Karpas-422 (cell line): ENCODE results near the gene MYOCD. TPM values are rescaled to one million over a fixed set of nuclear protein-coding genes. Genes with fewer than 3 reads are reported as not detected.

ENCODE experiments used
- DNase-seq: peaks from one replicate; pipeline ENCODE4 v3.0.0-alpha.2; 2015
- H2AFZ ChIP-seq: fragments of 200-600 bp; sonication (generic); 2 replicates; pipeline ENCODE4 v1.6.1; 2014; ENCODE audit warnings: antibody characterized with exemption, low read length, mixed read lengths
- H3K27ac ChIP-seq: fragments of 200-600 bp; sonication (generic); 2 replicates; pipeline ENCODE4 v1.5.1; 2014; ENCODE audit warnings: mild to moderate bottlenecking, low read length, moderate library complexity
- H3K27me3 ChIP-seq: fragments of 200-600 bp; sonication (generic); 2 replicates; pipeline ENCODE4 v1.6.1; 2014; ENCODE audit warnings: low read length, mixed read lengths
- H3K36me3 ChIP-seq: fragments of 200-600 bp; sonication (generic); 2 replicates; pipeline ENCODE4 v1.6.1; 2014; ENCODE audit warnings: low read length, mixed read lengths; ENCODE audit not compliant: insufficient read depth
- H3K4me1 ChIP-seq: fragments of 200-600 bp; sonication (generic); 2 replicates; pipeline ENCODE4 v1.6.1; 2014; ENCODE audit warnings: mild to moderate bottlenecking, low read length, mixed read lengths
- H3K4me2 ChIP-seq: fragments of 200-600 bp; sonication (generic); 2 replicates; pipeline ENCODE4 v1.6.1; 2014; ENCODE audit warnings: low read length, low read depth, mild to moderate bottlenecking; ENCODE audit not compliant: poor library complexity, severe bottlenecking
- H3K4me3 ChIP-seq: fragments of 200-600 bp; sonication (generic); 2 replicates; pipeline ENCODE4 v1.5.1; 2014; ENCODE audit warnings: mild to moderate bottlenecking, antibody characterized with exemption, low read length, mixed read lengths
- H3K79me2 ChIP-seq: fragments of 200-600 bp; sonication (generic); 2 replicates; pipeline ENCODE4 v1.6.1; 2014; ENCODE audit warnings: mild to moderate bottlenecking, low read length, mixed read lengths
- H3K9ac ChIP-seq: fragments of 200-600 bp; sonication (generic); 2 replicates; pipeline ENCODE4 v1.6.0; 2014; ENCODE audit warnings: low read length
- H3K9me2 ChIP-seq: fragments of 200-600 bp; sonication (generic), shearing (Covaris generic); replicated peaks from 2 replicates; pipeline ENCODE4 v1.6.0; 2014; ENCODE audit warnings: mild to moderate bottlenecking, low read length, moderate library complexity; ENCODE audit not compliant: insufficient read depth
- H3K9me3 ChIP-seq: fragments of 300-700, 200-600 bp; sonication (generic); 2 replicates; pipeline ENCODE4 v1.6.1; 2014; ENCODE audit warnings: low read length, mixed read lengths
- H4K20me1 ChIP-seq: fragments of 200-600 bp; sonication (generic); 2 replicates; pipeline ENCODE4 v1.6.1; 2014; ENCODE audit warnings: mild to moderate bottlenecking, antibody characterized with exemption, low read length, low read depth; ENCODE audit not compliant: insufficient read depth
- total RNA-seq: library from RNA; depleted of rRNA; stranded (reverse); fragments of >200 nt; shearing (Covaris generic); gene quantifications from 2 replicates; pipeline ENCODE4 v1.2.3, GENCODE V29; 2014; ENCODE audit warnings: low replicate concordance

Gene MYOCD
- total RNA-seq, 1 experiment from 2014 or later, result not detected

DNA sequence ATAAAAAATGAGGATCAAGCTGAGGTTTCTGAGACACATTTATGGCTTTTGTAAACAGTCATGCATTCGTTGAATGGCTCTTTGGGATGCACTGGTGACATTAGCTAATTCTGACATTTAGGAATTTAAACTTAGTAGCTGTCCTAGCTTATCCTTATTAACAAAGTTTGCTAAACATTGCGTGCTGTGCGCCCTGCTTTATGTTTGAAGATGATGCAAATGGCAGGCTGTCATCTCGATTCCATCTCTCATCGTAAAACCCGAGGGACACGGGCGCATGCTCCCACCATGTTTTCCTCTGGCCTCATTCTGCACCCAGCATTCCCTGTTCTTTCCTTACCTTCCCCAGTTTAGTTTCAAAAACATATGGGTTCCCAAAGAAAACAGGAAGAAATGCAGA, 69.8 kb downstream of the MYOCD start:
- Histone ChIP-seq H3K9me3 (no peaks in the 10 kb centered on the region), H3K9ac (no peak overlapping the region), H2AFZ (no peak overlapping the region), H3K4me2 (no peak overlapping the region), H3K27me3 (no peaks in the 10 kb centered on the region), H3K9me2 (no peaks in the 10 kb centered on the region), H3K79me2 (no peaks in the 10 kb centered on the region), H3K4me3 (no peak overlapping the region), H4K20me1 (no peaks in the 10 kb centered on the region), H3K27ac (no peak overlapping the region), H3K36me3 (no peaks in the 10 kb centered on the region), H3K4me1 (no peaks in the 10 kb centered on the region)
- DNase-seq, result no peak

DNA sequence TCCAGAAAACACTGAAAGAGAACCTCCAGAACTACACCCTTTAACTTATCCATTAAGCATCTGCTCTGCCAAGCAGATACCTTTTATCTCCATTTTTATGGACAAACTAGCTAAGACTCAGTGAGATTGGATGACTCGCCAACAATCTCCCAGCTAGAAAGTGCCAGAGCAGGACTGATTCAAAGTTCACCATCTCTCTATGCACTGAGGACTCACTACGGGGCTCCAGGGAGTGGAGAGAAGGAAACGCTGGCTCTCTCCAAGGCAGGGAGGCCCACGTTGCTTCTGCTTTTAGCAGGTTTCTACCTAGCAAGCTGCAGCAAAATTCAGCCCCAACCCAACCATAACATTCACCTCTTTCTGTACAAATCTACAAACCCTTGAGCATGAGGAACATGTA, 70.8 kb downstream of the MYOCD start:
- no peak for DNase-seq
- H3K27ac ChIP-seq, result no peak overlapping the region

DNA sequence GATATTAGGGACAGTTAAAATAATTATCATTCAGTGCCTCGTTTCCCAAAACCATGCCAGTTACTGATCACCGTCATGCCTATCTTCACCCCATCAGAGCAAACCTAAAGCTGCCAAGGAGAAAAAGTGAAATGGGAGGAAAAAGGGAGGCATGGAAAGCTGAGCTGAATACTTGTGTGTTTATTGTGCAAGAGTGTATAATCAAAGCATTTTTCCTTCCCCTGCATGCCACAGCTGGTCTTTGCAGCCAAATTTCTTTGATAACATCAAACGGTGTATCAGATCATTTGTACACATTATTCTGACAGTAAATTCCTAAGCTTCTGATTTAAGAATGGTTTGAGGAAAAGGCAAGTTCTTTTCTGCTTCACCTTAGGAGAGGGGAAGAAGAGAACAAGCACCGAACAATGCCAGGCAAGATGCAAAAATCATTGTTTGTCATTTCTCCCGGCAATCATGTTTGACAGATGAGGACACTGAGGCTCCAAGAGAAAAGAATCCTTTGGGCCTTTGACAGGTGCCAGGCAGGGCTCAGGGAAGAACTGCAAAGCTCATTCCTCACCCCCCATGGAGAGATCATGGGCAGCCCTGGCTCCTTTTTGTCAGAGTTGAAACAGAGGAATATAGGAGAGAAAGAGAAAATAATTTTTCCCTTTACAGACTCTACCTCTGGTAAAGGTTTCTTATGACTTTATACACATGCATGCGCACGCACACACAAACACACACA, 72.2 kb downstream of the MYOCD start:
- no peak for DNase-seq
- Histone ChIP-seq H3K4me2 (no peak overlapping the region), H4K20me1 (no peaks in the 10 kb centered on the region), H3K9me2 (no peaks in the 10 kb centered on the region), H3K27ac (no peak overlapping the region), H3K4me3 (no peak overlapping the region), H2AFZ (no peak overlapping the region), H3K4me1 (no peaks in the 10 kb centered on the region), H3K9me3 (no peaks in the 10 kb centered on the region), H3K9ac (no peak overlapping the region), H3K27me3 (no peaks in the 10 kb centered on the region), H3K79me2 (no peaks in the 10 kb centered on the region), H3K36me3 (no peaks in the 10 kb centered on the region)

More for the DNA sequence above, 70.8 kb downstream of the MYOCD start:
- Histone ChIP-seq H3K4me1 (no peaks in the 10 kb centered on the region), H4K20me1 (no peaks in the 10 kb centered on the region), H3K9me3 (no peaks in the 10 kb centered on the region), H3K9ac (no peak overlapping the region), H3K4me2 (no peak overlapping the region), H3K4me3 (no peak overlapping the region), H3K27me3 (no peaks in the 10 kb centered on the region), H3K9me2 (no peaks in the 10 kb centered on the region), H2AFZ (no peak overlapping the region), H3K79me2 (no peaks in the 10 kb centered on the region), H3K36me3 (no peaks in the 10 kb centered on the region)

DNA sequence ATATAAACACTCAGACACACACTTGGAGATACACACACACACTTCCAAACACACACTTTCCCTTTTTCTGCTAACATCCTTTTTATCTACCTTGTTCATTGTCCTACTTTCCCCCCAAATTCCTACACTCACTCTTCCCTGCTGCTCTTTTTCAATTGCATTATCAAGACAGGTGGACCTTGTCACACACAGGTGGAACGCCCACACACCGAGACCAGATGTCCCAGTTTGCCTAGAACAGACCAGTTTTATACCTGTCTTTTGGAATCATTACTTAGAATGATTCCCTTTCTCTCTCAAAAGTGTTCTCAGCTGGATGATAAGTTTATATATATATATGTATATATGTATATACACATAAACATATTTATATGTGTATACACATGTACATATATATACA, 72.9 kb downstream of the MYOCD start:
- Histone ChIP-seq H3K9me2 (no peaks in the 10 kb centered on the region), H3K4me3 (no peak overlapping the region), H4K20me1 (no peaks in the 10 kb centered on the region), H3K79me2 (no peaks in the 10 kb centered on the region), H3K9ac (no peak overlapping the region), H3K36me3 (no peaks in the 10 kb centered on the region), H3K4me1 (no peaks in the 10 kb centered on the region), H3K9me3 (no peaks in the 10 kb centered on the region), H3K4me2 (no peak overlapping the region), H3K27me3 (no peaks in the 10 kb centered on the region), H2AFZ (no peak overlapping the region), H3K27ac (no peak overlapping the region)
- no peak for DNase-seq

DNA sequence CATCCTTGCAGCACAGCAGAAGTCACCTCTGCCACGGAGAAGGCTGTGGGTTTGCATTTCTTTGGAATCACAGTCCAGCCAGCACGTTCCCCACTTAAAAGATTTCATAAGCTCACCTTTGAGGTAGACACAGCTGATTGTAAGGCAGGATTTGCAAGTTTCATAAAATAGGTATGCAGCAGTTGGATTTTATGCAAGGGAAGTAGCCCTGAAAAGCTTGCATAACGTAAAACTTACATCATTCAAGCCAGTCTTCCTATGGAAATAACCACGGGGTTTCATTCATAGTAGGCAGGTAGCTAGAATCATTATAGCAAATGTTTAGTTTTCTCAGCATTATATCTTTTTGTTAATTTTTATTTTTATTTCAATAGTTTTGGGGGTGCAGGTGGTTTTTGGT, 73.8 kb downstream of the MYOCD start:
- Histone ChIP-seq H3K9ac (no peak overlapping the region), H2AFZ (no peak overlapping the region), H3K27me3 (no peaks in the 10 kb centered on the region), H3K36me3 (no peaks in the 10 kb centered on the region), H3K4me2 (no peak overlapping the region), H3K4me3 (no peak overlapping the region), H3K4me1 (no peaks in the 10 kb centered on the region), H3K9me2 (no peaks in the 10 kb centered on the region), H3K27ac (no peak overlapping the region), H3K79me2 (no peaks in the 10 kb centered on the region), H3K9me3 (no peaks in the 10 kb centered on the region), H4K20me1 (no peaks in the 10 kb centered on the region)
- no peak for DNase-seq

DNA sequence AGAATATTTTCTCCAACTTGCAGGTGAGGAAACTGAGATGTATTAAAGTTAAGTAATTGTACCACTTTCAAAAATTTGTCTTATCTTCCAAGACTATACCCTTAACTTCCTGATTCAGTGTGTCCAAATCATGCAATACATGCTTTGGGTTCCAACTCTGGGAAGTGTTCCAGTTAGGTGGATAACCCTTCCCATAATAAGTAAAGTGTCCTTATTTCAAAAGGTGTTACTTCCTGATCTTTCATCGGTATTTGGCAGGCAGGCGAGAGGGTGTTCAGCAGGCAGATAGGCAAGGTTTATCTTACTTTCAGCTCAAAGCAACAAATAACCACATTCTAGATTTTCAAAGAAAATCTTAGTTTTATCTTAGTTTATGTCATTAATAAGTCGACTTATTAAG, 77.4 kb downstream of the MYOCD start:
- no peaks in the 10 kb centered on the region for H3K27me3 ChIP-seq

DNA sequence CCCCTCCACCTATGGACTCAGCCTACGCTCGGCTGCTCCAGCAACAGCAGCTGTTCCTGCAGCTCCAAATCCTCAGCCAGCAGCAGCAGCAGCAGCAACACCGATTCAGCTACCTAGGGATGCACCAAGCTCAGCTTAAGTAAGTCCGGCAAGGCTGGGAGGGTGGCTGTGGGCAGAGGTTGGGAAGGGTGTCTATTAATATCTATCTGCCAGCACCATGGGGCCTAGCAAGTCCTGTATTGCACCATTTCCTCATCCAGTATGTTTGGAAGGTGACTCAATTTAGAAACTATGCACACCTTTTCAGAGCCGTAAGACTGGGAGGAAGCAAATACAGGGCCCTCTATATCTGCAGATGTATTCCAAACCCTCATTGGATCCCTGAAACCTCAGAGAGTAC, 78.6 kb downstream of the MYOCD start:
- no peak overlapping the region for H3K9ac ChIP-seq
- no peaks in the 10 kb centered on the region for H3K9me2 ChIP-seq
- no peak for DNase-seq
- H3K4me3 ChIP-seq, result no peak overlapping the region
- H2AFZ ChIP-seq, result no peak overlapping the region
- H3K79me2 ChIP-seq, result no peaks in the 10 kb centered on the region
- no peak overlapping the region for H3K4me2 ChIP-seq
- H3K27me3 ChIP-seq, result no peaks in the 10 kb centered on the region
- H3K36me3 ChIP-seq, result no peaks in the 10 kb centered on the region
- H3K9me3 ChIP-seq, result no peaks in the 10 kb centered on the region
- no peaks in the 10 kb centered on the region for H3K4me1 ChIP-seq
- no peak overlapping the region for H3K27ac ChIP-seq
- no peaks in the 10 kb centered on the region for H4K20me1 ChIP-seq

More for the DNA sequence above, 77.4 kb downstream of the MYOCD start:
- Histone ChIP-seq H3K9ac (no peak overlapping the region), H2AFZ (no peak overlapping the region), H3K4me1 (no peaks in the 10 kb centered on the region), H3K4me2 (no peak overlapping the region), H3K9me3 (no peaks in the 10 kb centered on the region), H3K36me3 (no peaks in the 10 kb centered on the region), H3K4me3 (no peak overlapping the region), H3K9me2 (no peaks in the 10 kb centered on the region), H3K79me2 (no peaks in the 10 kb centered on the region), H4K20me1 (no peaks in the 10 kb centered on the region), H3K27ac (no peak overlapping the region)
- no peak for DNase-seq

DNA sequence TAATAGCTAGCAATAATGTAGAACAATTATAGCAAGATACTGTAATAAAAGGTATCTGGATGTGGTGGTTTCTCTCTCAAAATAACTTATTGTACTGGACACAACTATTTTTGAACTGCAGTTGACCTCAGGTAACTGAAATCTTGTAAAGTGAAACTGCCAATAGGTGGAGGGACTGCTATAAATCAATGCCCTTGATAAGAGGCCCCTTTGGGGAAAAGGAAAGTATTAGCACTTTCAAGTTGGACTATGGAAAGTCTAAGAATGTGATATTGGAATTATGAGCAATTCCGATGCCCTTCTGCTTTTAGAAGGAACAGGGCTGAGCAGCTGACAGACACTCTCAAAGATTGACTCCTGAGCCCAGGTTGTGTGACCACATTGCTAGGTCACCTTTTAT, 79.1 kb downstream of the MYOCD start:
- Histone ChIP-seq H3K4me3 (no peak overlapping the region), H3K9me2 (no peaks in the 10 kb centered on the region), H3K9ac (no peak overlapping the region), H3K27ac (no peak overlapping the region), H3K9me3 (no peaks in the 10 kb centered on the region), H3K36me3 (no peaks in the 10 kb centered on the region), H3K27me3 (no peaks in the 10 kb centered on the region), H3K4me2 (no peak overlapping the region), H2AFZ (no peak overlapping the region), H4K20me1 (no peaks in the 10 kb centered on the region), H3K4me1 (no peaks in the 10 kb centered on the region), H3K79me2 (no peaks in the 10 kb centered on the region)
- no peak for DNase-seq
